Activated CD8-positive, alpha-beta T cell treated with anti-CD3 and anti-CD28 coated beads for 36 hours (primary cell): Measurements from ENCODE around the gene ADCK1. TPM values are rescaled to one million over a fixed set of nuclear protein-coding genes. Genes with fewer than 3 reads are reported as not detected.
"Not testable (repeated sequence)": the region's sequence is repeated elsewhere in the genome, so short reads cannot be mapped to it uniquely, and the experiment has no call there.

Experiments
- ATAC-seq: fragments of 200-7000 bp; cut with Tn5 transposase; one replicate; pipeline ENCODE4 v1.10.0; 2021; ENCODE audit warnings: mild to moderate bottlenecking, moderate library complexity
- CTCF ChIA-PET: fragments of 350-600 bp; sonication (Branson Sonifier 250); formaldehyde crosslinking; loops from one replicate; lab custom pipeline; 2021; ENCODE audit warnings: antibody characterized with exemption; lab: Charles Lee
- POLR2A ChIA-PET: fragments of 350-600 bp; sonication (Branson Sonifier 250); formaldehyde crosslinking; loops from one replicate; lab custom pipeline; 2021; ENCODE audit warnings: antibody characterized with exemption; lab: Charles Lee
- DNase-seq: peaks from one replicate; pipeline ENCODE4 v3.0.0-alpha.2; 2020
- H3K27ac Mint-ChIP-seq: one replicate; pipeline ENCODE4 v1.8.0; 2021; ENCODE audit warnings: mild to moderate bottlenecking, mixed read lengths
- H3K27me3 Mint-ChIP-seq: one replicate; pipeline ENCODE4 v1.8.0; 2021; ENCODE audit warnings: mixed read lengths
- H3K36me3 Mint-ChIP-seq: one replicate; pipeline ENCODE4 v1.8.0; 2021; ENCODE audit warnings: low read depth, mixed read lengths
- H3K4me1 Mint-ChIP-seq: one replicate; pipeline ENCODE4 v1.8.0; 2021; ENCODE audit warnings: low read depth, mixed read lengths
- H3K4me3 Mint-ChIP-seq: one replicate; pipeline ENCODE4 v1.8.0; 2021; ENCODE audit warnings: mild to moderate bottlenecking, moderate library complexity, mixed read lengths
- H3K9me3 Mint-ChIP-seq: one replicate; pipeline ENCODE4 v1.8.0; 2021; ENCODE audit warnings: mixed read lengths
- CTCF ChIP-seq: fragments of 200-600 bp; IDR thresholded peaks from one replicate; pipeline ENCODE4 v1.8.0; 2022; ENCODE audit warnings: antibody characterized with exemption, mild to moderate bottlenecking
- intact Hi-C: fragments of 100-400 bp; cut with micrococcal nuclease; formaldehyde crosslinking; loops from one replicate; pipeline ENCODE4 v1.10.0; 2022
- total RNA-seq, 2 experiments: library from RNA; stranded (reverse); gene quantifications; one replicate each; pipeline ENCODE4 v1.2.3, GENCODE V29; 2021

Gene ADCK1
- total RNA-seq, 2 experiments from 2014 or later = 5.2 to 5.6 TPM

- H3K27ac Mint-ChIP-seq = no peak overlapping the region
- CTCF ChIA-PET = no interaction called here
- H3K27me3 Mint-ChIP-seq = no peaks in the 10 kb centered on the region
- H3K4me1 Mint-ChIP-seq = no peaks in the 10 kb centered on the region
- H3K4me3 Mint-ChIP-seq = no peak overlapping the region
- TF ChIP-seq CTCF = no peak
- DNase-seq (no peak), ATAC-seq (no peak)
- POLR2A ChIA-PET = interaction anchor here (1.1 to 1.2 kb wide), 2 partner anchors 12 to 15 kb away, joined by 3 to 5 read pairs; no protein-coding TSS in a partner anchor
- H3K9me3 Mint-ChIP-seq = peaks cover 2% of the 10 kb centered on the region
- H3K36me3 Mint-ChIP-seq = peaks cover 6% of the 10 kb centered on the region
- intact Hi-C loops = no loop called here
Observed at GRCh38 chr14:77911356-77911755, 111.4 kb downstream of the ADCK1 start.

- Mint-ChIP-seq H3K4me3 (no peak overlapping the region), H3K4me1 (no peaks in the 10 kb centered on the region), H3K27me3 (no peaks in the 10 kb centered on the region), H3K9me3 (no peaks in the 10 kb centered on the region), H3K27ac (no peak overlapping the region), H3K36me3 (peaks cover 4% of the 10 kb centered on the region)
- intact Hi-C loops = no loop called here
- ChIA-PET CTCF (no interaction called here), POLR2A (no interaction called here)
- no peak for TF ChIP-seq CTCF
- ATAC-seq (no peak), DNase-seq (no peak)
Observed at GRCh38 chr14:77912754-77913556, 113.0 kb downstream of the ADCK1 start.

GRCh38 chr14:77914073-77914721 lies 114.3 kb downstream of the ADCK1 start:
- Mint-ChIP-seq H3K27me3 (no peaks in the 10 kb centered on the region), H3K9me3 (no peaks in the 10 kb centered on the region), H3K4me1 (no peaks in the 10 kb centered on the region), H3K27ac (no peak overlapping the region), H3K4me3 (no peak overlapping the region), H3K36me3 (peaks cover 2% of the 10 kb centered on the region)
- intact Hi-C loops = no loop called here
- ChIA-PET CTCF (no interaction called here), POLR2A (no interaction called here)
- ATAC-seq = no peak
- DNase-seq = no peak
- TF ChIP-seq CTCF = no peak

- H3K27me3 Mint-ChIP-seq, H3K27ac Mint-ChIP-seq, H3K36me3 Mint-ChIP-seq, POLR2A ChIA-PET, ATAC-seq, CTCF ChIA-PET, H3K4me3 Mint-ChIP-seq, H3K9me3 Mint-ChIP-seq, H3K4me1 Mint-ChIP-seq, DNase-seq, intact Hi-C loops: not testable (repeated sequence)
Observed at GRCh38 chr14:77915390-77915789, 115.5 kb downstream of the ADCK1 start.

- TF ChIP-seq CTCF = no peak
- CTCF ChIA-PET = interaction anchor here (1.0 kb wide), 1 partner anchor 56 kb away, joined by 3 read pairs; no protein-coding TSS in a partner anchor
- ATAC-seq = no peak
- Mint-ChIP-seq H3K4me3 (no peak overlapping the region), H3K27me3 (no peaks in the 10 kb centered on the region), H3K4me1 (no peaks in the 10 kb centered on the region), H3K9me3 (peaks cover 3% of the 10 kb centered on the region), H3K27ac (no peak overlapping the region), H3K36me3 (peaks cover 6% of the 10 kb centered on the region)
- intact Hi-C loops = no loop called here
- no peak for DNase-seq
- POLR2A ChIA-PET = interaction anchor here (0.6 kb wide), 1 partner anchor 71 kb away, joined by 3 read pairs; no protein-coding TSS in a partner anchor
Observed at GRCh38 chr14:77917491-77918201, 117.7 kb downstream of the ADCK1 start.
